Measurements from ENCODE around the gene COMMD4.

COMMD4 gene

DNA sequence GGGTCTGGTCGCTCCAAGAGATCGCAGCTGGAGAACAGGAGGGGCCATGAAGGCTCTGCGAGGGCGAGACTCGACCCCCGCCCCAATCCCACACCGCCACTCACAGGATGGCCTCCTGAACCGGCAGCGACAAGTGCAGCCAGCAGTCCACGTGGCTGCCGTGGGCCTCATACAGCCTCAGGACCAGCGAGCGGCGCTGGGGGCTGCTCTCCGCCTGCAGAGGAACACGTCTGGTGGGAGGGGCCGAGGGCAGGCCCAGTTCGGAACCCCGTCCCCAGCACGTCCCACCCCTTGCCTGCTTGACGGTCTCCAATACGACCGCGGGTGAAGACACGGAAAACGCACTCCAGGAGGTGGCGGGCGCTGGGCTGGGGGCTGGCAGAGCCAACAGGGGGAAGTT lies 20.1 kb downstream of the COMMD4 start:
- DNase-seq (ENCODE audit: low read depth in 2 of 2, low spot score in 1 of 2) = no peak

DNA sequence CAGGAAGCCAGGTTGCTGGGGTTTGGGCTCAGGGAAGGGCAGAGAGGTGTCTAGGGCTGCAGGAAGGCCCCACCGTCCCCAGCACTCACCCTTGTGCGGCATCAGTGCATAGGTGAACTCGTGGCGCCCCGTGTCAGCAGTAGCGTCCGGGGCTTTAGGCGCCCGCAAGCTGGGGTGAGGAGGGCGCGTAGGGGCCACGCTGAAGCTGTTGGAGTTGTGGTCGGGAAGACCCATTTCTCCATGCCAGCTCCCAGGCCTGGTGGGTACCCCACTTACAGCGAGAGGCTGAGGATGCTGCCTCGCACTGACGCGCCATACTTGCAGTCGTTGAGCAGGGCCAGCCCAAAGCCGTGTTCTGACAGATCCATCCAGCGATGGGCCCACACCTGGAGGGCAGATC lies 20.7 kb downstream of the COMMD4 start:
- no peak for DNase-seq (ENCODE audit: low read depth in 2 of 2, low spot score in 1 of 2)

DNA sequence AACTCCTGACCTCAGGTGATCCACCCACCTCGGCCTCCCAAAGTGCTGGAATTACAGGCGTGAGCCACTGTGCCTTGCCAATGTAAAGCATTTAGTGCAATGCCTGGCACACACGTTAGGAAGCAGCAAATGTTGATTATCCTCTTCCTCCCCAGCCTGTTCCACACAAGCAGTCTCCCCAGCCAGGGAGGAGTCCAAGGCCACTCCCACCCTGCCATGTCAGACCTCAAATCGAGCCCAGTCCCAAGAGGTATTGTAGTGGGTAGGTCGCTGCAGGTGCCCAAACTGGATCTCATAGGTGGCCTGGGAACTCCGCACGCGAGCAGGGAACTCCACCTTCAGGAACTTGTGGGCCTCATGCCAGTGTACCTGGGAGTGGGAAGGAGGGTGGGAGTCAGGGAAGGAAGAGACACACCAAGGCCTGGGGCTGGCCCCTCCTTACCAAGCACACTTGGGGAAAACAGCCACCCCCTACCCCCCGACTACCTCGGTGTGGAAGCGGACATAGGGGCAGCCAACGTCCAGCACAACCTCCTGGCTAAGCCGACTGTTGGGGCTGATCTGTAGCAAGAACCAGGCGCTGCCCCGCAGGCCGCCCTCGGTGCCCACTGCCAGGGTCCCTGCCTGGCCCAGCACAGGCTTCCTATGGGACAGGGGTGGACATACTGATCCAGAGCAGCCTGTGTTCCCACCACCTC lies 22.3 kb downstream of the COMMD4 start:
- no peak for DNase-seq (ENCODE audit: low read depth in 2 of 2, low spot score in 1 of 2)

DNA sequence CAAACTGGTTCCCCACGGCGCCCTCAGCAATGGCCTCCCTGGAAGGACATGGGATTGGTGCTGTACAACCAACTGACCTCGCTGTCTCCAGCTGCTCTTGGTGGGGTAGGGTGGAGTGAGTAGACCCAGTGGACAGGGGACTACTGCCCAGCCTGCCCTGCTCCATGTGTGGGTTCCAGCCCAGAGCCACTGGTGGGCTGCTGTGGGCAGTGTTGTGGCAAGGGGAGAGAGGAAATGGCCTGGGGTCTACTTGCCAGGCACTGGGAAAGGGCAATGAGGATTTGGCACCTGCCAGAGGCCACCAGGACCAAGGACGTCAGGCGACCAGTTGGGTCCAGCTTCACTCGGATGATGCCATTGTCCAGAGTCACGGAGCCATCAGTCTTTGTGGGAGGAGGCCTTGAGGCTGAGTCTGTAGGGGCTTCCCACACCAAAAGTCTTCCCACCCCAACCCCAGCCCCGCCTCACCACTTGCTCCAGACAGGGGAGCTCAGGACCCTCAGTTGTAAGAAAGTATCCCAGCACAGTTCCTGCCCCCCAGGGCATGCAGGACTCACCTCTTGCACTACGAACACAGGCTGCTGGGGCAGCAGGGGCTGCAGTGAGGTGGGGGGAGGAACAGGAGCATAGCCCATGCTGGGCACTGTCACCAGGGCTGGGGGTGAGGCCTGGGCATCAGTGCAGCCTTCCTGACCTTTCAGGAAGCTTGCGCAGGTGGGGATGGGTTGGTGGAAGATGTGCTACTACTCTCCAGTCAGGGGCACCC lies 23.1 kb downstream of the COMMD4 start:
- DNase-seq (ENCODE audit: low read depth in 2 of 2, low spot score in 1 of 2) = no peak

DNA sequence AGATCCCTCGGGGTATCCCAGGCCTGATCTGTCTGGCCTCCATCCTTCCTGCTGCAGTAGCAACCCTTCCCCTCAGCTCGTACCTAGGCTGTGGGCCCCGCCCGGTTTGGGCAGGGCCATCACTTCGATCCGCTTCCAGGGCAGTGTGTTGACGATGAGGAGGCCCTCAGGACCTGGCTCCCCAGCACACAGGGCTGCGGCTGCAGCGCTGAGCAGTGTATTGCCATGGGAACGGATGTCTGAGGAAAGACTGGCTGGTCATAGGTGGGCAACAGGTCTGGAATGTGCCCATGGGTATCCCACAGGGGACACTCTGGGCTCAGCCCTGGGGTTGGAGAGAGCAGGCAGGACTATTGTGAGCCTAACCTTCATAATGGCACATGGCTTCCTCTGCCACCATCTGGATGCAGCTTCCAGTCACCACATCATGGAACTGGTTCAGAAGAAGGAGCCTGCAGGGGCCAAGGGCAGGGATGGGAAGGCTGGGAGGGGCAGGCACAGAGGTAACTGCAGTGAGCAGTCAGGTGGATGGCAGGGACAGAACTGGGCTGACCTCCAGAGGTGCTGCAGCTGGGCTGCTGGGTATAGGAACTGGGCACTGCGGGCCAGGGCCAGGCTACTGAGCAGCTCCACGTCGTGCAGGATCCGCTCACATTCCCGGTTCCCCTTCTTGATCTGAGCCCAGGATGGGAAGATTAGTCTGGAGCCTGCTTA lies 23.8 kb downstream of the COMMD4 start:
- no peak for DNase-seq (ENCODE audit: low read depth in 2 of 2, low spot score in 1 of 2)

DNA sequence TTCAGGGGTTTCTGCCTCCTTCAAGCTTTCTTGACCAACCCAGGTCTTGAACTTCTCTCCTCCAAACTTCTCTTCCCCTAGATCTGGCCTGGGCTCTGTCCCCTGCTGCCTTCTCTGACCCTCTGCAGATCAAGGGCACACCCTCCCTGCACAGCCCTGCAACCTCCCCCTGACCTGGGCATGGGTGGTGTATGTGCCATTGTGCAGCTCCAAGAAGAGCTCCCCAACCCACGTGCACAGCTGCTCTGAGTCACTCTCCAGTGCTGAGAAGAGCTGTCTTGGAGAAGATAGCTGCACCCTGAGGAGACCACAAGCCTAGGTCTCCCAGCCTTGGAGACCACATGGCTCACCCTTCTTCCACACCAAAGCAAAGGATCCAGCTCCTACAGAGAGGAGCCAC lies 24.5 kb downstream of the COMMD4 start:
- no peak for DNase-seq (ENCODE audit: low read depth in 2 of 2, low spot score in 1 of 2)

DNA sequence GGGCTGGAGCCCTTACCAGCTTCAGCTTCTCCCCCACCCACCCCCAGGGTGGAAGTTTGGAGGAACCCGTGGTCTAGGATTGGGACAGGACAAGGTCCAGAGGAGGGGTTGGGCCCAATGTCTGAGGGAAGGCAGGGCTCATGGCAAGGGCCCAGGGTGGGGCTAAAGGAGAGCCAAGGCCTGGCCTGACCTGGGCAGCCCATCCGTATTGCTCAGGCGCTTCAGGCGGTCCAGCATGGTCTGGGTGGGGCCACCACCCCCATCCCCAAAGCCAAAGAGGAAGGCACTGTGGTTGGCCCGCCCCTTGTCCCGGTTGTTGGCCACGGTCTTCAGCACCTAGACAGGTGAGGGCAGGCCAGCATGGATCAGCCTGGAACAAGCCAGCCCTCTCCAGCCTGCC lies 25.0 kb downstream of the COMMD4 start:
- no peak for DNase-seq (ENCODE audit: low read depth in 2 of 2, low spot score in 1 of 2)

DNA sequence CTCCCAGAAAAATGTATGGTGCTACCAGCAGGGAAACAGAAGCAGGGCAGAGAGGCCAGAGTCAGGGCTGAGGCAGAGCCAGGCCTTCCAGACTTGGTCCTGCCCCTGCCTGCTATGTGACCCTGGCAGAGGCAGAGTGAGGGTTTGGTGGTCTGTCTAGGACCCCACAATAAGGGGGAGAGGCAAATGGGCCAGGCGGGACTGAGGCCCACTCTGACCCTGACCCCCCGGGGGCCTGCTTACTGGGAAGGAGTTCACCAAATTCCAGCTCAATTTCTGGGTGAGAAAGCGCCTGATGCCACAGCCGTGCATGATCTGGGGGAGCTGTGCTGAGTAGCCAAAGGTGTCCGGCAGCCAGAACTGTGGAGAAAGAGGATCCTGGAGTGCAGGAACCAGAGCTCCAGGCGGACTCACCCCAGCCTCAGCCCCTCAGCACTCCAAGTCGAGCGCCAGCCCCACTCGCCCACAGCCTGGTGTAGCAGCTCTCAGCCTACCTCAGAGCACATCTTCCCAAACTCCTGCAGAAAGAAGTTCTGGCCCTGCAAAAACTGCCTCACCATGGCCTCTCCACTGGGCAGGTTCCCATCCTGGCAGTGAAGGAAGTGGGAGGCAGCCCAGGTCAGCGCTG lies 25.6 kb downstream of the COMMD4 start:
- no peak for DNase-seq (ENCODE audit: low read depth in 2 of 2, low spot score in 1 of 2)

DNA sequence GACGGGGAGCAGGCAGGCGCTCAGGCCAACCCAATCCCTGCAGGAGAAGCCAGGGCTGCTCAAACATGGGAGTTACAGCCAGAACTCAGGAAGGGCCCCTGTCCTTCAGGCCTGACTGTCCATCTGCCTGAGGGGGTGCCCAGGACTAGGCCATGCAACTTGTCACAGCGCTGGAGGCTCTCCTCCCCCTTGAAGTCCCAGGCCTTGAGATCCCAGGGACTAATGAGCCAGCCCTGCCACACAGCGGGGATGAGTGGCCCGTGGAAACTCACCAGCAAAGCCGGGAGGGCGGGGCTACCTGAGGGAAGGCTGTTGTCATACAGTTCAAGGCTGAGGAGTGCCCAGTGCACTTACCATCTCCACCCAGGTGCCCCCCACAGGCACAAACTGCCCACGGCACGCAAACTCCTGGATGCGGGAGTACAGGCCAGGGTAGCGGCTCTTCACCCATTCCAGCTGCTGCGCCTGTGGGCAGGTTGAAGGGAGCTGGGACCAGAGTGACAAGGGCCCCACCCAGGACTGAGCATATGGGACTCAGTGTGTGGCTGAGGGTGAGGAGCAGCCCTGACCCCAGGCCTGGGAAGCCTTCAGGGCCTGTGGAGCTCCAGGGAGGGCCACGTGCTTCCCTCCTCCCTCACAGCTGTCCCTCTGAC lies 26.3 kb downstream of the COMMD4 start:
- no peak for DNase-seq (ENCODE audit: low read depth in 2 of 2, low spot score in 1 of 2)

DNA sequence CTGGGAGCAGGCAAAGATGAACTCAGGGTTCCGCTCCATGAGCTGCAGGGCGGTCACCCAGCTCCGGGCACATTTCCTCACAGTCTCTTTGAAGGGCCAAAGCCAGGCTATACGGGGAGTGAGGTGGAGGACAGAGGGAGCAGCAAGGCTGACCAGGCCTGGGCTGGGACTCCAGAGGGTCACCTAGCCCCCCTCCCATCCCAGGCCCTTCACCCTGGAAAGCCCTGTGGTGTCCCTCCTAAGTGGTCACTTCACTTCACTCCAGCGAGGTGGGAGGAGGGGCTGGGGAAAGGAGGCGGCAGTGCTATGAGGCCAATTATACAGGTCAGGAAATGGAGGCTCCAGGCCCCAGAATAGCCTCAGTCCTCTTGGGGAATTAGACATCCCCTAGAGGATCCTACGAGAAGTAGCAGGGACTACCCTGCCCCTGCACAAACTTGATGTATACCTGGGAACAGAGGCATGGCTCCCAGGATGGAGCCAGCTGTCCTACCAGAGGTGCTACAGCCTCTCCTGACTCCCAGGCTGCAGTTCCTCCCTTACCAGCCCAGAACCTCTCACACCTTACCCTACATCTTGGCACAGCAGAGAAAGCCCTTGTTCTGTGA lies 26.9 kb downstream of the COMMD4 start:
- DNase-seq (ENCODE audit: low read depth in 2 of 2, low spot score in 1 of 2) = no peak

DNA sequence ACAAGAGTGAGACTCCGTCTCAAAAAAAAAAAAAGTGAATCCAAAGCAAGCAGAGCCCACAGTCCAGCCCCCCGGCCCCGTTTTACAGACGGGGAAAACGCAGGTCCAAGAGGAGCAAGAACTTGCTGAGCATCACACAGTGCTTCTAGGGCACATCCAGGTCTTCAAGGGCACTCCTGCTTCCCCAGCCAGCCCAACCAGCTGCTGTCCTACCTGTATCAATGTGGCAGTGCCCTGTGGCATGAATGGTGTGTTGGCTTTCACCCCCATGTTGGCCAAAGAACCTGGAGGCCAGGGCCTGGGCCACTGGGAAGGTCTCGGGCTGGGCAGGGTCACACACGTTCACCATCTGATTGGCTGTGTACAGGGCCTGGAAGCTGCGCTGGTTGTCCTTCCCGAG lies 27.9 kb downstream of the COMMD4 start:
- DNase-seq (ENCODE audit: low read depth in 2 of 2, low spot score in 1 of 2) = no peak

DNA sequence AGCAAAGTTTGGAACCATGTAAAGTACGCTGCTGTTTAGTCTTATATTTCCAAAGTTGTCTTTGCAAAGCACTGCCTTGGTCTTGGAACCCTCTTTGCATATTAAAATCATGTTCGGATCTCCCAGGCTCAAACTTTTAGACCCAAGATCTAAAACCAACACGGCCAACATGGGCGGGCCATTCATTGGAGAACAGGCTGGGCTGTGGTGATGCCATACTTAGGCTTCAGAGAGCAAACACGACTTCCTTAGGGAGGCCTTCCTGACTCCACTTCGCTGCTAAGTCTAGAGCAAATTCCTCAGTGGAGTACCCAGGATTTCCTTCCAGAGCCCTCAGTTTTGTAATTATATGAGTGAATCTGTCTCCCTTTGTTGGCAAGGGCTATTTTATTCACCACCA lies 29.0 kb downstream of the COMMD4 start:
- no peak for DNase-seq (ENCODE audit: low read depth in 2 of 2, low spot score in 1 of 2)

DNA sequence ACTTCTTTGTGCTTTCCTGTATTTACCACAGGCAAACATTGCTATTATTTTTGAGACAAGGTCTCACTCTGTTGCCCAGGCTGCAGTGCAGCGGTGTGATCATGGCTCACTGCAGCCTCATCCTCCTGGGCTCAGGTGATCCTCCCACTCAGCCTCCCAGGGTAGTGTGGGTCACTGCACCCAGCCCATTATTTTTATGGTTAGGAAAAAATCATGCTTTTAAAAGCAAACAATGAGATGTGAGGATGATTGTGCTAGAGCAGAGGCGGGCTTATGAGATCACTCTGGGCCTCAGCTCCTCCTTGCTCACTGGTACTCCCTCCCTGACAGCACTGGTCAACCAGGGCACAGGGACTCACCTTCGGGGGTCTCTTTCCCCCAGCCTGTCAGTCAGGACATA lies 30.3 kb downstream of the COMMD4 start:
- no peak for DNase-seq (ENCODE audit: low read depth in 2 of 2, low spot score in 1 of 2)

DNA sequence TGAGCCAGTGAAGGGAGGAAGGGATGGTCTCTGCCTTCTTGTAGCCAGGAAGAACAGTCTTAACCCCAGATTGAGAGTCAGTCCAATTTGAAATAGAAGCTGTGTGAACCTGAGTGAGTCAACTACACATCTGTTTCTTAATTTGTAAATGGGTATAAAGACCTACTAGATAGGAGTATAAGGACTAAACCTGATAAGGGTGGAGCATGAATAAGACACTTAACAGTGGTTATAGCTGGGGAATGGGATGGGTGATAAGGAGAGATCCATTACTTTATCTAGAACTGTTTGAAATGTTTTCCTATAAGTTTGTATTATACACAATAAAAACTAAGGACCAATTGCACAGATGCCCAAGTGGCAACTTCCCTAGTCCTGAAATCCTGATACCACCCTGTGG lies 31.1 kb downstream of the COMMD4 start:
- DNase-seq (ENCODE audit: low read depth in 2 of 2, low spot score in 1 of 2) = no peak

DNA sequence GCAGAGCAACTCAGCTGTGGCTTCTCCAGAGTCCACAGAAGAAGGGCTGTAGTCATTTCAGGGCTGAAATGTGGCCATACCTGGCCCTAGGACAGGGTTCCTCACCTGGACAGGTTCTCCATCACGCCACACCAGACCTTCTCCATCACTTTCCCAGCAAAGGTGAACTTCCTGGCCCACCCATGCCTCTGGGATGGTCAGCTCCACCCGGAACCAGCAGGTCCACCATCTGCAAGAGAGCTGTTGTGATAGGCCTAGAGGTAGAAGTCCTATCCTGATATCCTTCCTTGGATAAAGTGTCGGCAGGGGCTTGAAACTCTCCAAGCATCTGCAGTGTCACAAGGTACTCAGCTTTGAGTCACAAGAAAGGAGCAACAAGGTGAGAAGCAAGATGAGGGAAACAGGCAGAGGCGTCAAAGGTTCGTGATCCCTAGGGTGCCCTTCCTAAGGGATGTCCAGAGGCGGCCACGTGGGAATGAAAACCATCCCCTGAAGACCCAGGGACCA lies 31.6 kb downstream of the COMMD4 start:
- DNase-seq (ENCODE audit: low read depth in 2 of 2, low spot score in 1 of 2) = no peak

DNA sequence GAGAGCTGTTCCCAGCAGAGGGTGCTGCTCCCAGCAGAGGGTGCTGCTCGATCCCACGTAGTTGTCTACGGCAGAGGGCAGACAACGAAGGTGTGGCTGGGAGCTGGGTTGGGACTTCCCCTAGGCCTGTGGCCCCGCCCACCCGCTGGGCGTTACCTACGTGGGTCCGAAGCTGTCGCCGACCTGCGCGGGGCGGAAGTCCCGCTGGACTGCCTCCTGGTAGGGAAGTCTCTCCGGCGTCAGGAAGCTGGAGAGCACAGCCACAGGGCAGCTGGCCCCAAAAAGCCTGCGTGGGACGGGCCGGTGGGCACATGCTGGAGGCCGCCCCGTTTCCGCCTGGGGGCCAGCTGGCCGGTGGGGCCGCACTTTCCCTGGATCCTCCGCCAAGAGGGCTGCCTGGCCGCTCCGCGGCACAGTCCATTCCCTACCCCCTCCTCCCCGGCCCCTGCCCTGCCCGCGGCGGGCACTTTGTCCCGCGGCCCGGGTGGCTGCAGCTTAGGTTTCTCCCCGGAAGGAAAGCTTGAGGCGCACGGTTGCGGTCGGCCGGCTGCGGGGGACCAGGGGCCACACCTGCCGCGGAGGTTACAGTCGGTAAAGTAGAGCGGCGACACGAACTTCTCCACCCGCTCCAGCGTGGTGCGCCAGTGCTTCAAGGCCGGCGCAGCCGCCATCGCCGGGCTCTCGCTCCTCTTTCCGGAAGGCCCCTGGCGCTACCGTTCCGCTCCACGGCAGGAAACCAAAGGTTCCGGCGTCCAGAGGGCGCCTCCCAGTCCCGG lies 32.2 kb downstream of the COMMD4 start, which contains the start of gene MAN2C1:
Gene MAN2C1, minus strand, starts transcription at position 695 of the 776 bp plus-strand sequence. Its CDS starts 24 bp downstream, at position 671.
- peak; percentile 76 to 79 for DNase-seq (ENCODE audit: low read depth in 2 of 2, low spot score in 1 of 2)

DNA sequence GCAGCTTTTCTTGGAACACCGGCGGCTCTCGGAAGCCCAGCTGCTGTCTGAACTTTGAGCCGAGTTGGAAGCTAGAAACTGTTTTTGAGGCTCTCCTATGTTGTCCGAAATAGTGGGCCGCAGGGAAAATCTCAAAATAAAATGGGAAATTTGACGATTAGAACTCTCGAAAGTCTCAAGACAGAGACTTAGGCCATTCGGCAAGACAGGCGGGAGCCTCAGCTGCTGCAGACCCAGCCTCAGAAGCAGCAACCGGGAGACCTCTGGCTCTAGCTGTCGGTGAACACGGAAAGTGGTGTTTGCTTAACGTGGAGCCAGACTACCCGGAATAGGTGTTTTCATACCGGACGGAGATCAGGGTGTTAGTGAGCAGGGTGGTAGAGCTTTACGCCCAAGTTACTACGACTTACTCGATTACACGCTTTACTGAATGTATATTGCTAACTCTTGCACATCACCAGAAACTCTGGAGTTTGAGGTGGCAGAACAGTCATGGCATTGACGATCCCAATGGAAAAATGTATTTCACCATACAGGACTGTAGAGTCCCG lies 32.9 kb downstream of the COMMD4 start:
- DNase-seq (ENCODE audit: low read depth in 2 of 2, low spot score in 1 of 2) = no peak

DNA sequence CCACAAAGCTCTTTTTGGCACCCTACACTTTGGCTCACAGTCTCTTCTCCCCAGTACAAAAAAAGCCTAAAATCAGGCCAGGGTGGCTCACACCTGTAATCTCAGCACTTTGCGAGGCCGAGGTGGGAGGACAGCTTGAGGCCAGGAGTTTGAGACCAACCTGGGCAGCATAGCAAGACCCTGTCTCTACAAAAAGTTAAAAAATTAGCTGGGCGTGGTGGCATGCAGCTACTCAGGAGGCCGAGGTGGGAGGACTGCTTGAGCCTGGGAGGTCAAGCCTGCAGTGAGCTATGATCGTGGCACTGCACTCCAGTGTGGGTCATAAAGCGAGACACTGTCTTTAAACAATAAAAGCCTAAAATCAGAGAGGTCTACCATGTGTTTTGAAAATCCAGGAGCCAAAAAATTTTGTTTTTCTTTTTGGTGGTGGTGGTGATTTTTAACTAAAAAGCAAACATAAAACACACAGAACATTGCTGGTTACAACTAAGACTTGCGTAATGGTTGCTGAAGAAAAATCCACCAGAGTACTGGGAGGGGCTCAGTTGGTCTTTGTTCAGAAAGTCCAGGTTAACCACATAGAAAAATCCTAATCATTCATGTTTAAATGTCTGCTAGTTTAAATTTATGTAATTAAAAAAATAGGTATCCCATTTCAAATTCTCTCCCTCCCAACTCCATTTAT lies 34.2 kb downstream of the COMMD4 start:
- DNase-seq (ENCODE audit: low read depth in 2 of 2, low spot score in 1 of 2) = no peak

DNA sequence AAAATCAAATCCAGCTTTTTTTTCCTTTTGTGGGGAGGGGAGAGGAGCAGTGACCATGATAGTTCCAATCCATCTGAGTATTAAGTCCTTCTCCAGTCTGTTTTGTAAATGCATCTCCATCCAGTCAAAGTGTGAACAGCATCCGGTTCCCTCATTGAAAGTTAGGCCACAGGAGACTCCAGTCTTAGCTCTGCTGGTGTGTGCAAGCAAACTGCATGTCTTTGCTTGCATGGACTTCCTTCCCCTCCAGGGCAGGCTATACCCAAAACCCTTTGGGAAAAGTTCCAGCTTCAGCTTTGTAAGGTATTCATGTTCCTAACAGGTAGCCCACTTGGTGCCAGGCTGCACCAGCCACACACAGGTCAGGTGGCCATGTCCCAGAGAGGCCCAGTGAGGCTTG lies 35.6 kb downstream of the COMMD4 start:
- no peak for DNase-seq (ENCODE audit: low read depth in 2 of 2, low spot score in 1 of 2)
